Hepatocyte (in vitro differentiated cells): Measurements from ENCODE around the gene DNAI7. TPM values are rescaled to one million over a fixed set of nuclear protein-coding genes. Genes with fewer than 3 reads are reported as not detected.

Source experiments
- DNase-seq: peaks from one replicate; pipeline ENCODE4 v3.0.0-alpha.2; 2016; ENCODE audit warnings: low spot score
- H2AFZ ChIP-seq: fragments of 200-600 bp; sonication (generic); 2 replicates; pipeline ENCODE4 v1.6.0; 2016; ENCODE audit warnings: antibody characterized with exemption, mild to moderate bottlenecking
- H3K27ac ChIP-seq: fragments of 200-600 bp; sonication (generic); 2 replicates; pipeline ENCODE4 v1.5.1; 2016; ENCODE audit warnings: mild to moderate bottlenecking
- H3K27me3 ChIP-seq: fragments of 200-600 bp; sonication (generic); 2 replicates; pipeline ENCODE4 v1.6.1; 2016
- H3K36me3 ChIP-seq: fragments of 200-600 bp; sonication (generic); replicated peaks from 2 replicates; pipeline ENCODE4 v1.5.1; 2016; ENCODE audit warnings: low read depth; ENCODE audit not compliant: insufficient read depth
- H3K4me1 ChIP-seq: fragments of 200-600 bp; sonication (generic); 2 replicates; pipeline ENCODE4 v1.5.1; 2016; ENCODE audit warnings: mild to moderate bottlenecking, moderate library complexity; ENCODE audit not compliant: insufficient read depth
- H3K4me2 ChIP-seq: fragments of 200-600 bp; sonication (generic); 2 replicates; pipeline ENCODE4 v1.6.0; 2016
- H3K4me3 ChIP-seq: fragments of 200-600 bp; sonication (generic); 2 replicates; pipeline ENCODE4 v1.5.1; 2016; ENCODE audit warnings: mild to moderate bottlenecking
- H3K79me2 ChIP-seq: fragments of 200-600 bp; sonication (generic); 2 replicates; pipeline ENCODE4 v1.6.0; 2017; ENCODE audit warnings: mild to moderate bottlenecking
- H3K9me2 ChIP-seq: fragments of 200-600 bp; sonication (generic); replicated peaks from 2 replicates; pipeline ENCODE4 v1.6.0; 2017; ENCODE audit warnings: mild to moderate bottlenecking; ENCODE audit not compliant: insufficient read depth
- H3K9me3 ChIP-seq: fragments of 200-600 bp; sonication (generic); 2 replicates; pipeline ENCODE4 v1.5.1; 2016; ENCODE audit warnings: low read depth, mild to moderate bottlenecking
- H4K20me1 ChIP-seq: fragments of 200-600 bp; sonication (generic); 2 replicates; pipeline ENCODE4 v1.6.0; 2016; ENCODE audit warnings: mild to moderate bottlenecking; ENCODE audit not compliant: insufficient read depth, poor library complexity, severe bottlenecking
- EZH2 ChIP-seq: fragments of 200-600 bp; sonication (generic); IDR thresholded peaks from 2 replicates; pipeline ENCODE4 v1.6.1; 2016; ENCODE audit warnings: antibody characterized with exemption, mild to moderate bottlenecking, borderline replicate concordance
- EZH2phosphoT487 ChIP-seq: fragments of 200-600 bp; sonication (generic); IDR thresholded peaks from one replicate; pipeline ENCODE4 v1.6.1; 2018; ENCODE audit warnings: antibody characterized with exemption, mild to moderate bottlenecking, low read depth, moderate library complexity; ENCODE audit not compliant: unreplicated experiment, severe bottlenecking
- WGBS: methylation state at CpG from one replicate; pipeline ENCODE4 v1.1.6; 2016; ENCODE audit warnings: low lambda C conversion rate; ENCODE audit errors: missing lambda C conversion rate; 5-methylcytosine and 5-hydroxymethylcytosine counted together
- polyA plus RNA-seq: library from polyadenylated mRNA; unstranded; fragments of >200 nt; fragmentation: Nextera tagmentation; extraction: Ambion mirVana; gene quantifications from 2 replicates; pipeline ENCODE4 v1.2.1, GENCODE V29; 2016
- total RNA-seq: library from RNA; depleted of rRNA; stranded (reverse); fragments of >200 nt; gene quantifications from 2 replicates; pipeline ENCODE4 v1.2.3, GENCODE V29; 2014
- TF ChIP-seq, protein P1 (sequence below): fragments of 200-600 bp; sonication (generic); IDR thresholded peaks from 2 replicates; pipeline ENCODE4 v1.5.1; 2016; ENCODE audit warnings: antibody characterized with exemption, mild to moderate bottlenecking; ENCODE audit not compliant: poor library complexity

The DNAI7 gene
- total and polyA plus RNA-seq, 2 experiments from 2014 or later, result not detected

DNA sequence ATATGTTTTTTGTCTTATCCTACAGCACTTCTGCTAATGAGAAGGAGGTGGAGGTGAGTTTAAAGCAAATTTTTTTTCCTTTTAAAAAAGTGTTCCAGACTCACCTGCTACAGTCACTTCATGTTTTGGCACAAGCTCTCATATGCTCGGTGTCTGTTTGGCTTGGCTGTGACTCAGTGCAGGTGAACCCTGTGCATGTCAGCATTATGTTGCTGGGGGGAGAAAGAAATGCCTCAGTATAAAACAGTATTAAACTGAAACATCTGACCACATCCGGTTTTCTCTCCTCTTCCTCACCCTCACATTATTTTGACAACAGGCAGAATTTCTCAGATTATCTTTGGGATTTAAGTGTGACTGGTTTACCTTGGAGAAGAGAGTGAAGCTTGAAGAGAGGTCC, 105.2 kb downstream of the DNAI7 start:
- H3K9me2 ChIP-seq, result no peaks in the 10 kb centered on the region
- no peak overlapping the region for H2AFZ ChIP-seq
- WGBS, result 87% methylated on average over 2 of the region's 2 CpGs
- H3K79me2 ChIP-seq, result no peaks in the 10 kb centered on the region
- no peak for DNase-seq
- TF ChIP-seq EZH2phosphoT487 (no peak), EZH2 (no peak)
- TF ChIP-seq, protein P1, sequence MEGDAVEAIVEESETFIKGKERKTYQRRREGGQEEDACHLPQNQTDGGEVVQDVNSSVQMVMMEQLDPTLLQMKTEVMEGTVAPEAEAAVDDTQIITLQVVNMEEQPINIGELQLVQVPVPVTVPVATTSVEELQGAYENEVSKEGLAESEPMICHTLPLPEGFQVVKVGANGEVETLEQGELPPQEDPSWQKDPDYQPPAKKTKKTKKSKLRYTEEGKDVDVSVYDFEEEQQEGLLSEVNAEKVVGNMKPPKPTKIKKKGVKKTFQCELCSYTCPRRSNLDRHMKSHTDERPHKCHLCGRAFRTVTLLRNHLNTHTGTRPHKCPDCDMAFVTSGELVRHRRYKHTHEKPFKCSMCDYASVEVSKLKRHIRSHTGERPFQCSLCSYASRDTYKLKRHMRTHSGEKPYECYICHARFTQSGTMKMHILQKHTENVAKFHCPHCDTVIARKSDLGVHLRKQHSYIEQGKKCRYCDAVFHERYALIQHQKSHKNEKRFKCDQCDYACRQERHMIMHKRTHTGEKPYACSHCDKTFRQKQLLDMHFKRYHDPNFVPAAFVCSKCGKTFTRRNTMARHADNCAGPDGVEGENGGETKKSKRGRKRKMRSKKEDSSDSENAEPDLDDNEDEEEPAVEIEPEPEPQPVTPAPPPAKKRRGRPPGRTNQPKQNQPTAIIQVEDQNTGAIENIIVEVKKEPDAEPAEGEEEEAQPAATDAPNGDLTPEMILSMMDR, result no peak
- no peak overlapping the region for H3K27ac ChIP-seq
- H3K4me1 ChIP-seq, result no peaks in the 10 kb centered on the region
- no peaks in the 10 kb centered on the region for H3K9me3 ChIP-seq
- no peak overlapping the region for H3K4me2 ChIP-seq
- H3K4me3 ChIP-seq, result no peak overlapping the region
- no peaks in the 10 kb centered on the region for H3K36me3 ChIP-seq
- no peaks in the 10 kb centered on the region for H4K20me1 ChIP-seq
- no peaks in the 10 kb centered on the region for H3K27me3 ChIP-seq

DNA sequence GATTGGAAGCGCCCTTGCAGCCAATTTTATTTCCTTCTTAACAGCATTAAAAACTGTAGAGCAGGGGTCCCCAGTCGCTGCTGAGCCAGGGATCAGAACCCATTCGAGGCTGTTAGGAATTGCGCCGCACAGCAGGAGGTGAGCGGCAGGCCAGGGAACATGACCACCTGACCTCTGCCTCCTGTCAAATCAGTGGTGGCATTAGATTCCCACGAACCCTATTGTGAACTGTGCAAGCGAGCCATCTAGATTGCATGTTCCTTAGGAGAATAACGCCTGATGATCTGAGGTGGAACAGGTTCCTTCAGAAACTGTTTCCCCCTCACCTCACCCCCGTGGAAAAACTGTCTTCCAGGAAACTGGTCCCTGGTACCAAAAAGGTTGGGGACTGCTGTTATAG, 107.4 kb downstream of the DNAI7 start:
- no peaks in the 10 kb centered on the region for H3K27me3 ChIP-seq
- TF ChIP-seq EZH2phosphoT487 (no peak), EZH2 (no peak)
- TF ChIP-seq, protein P1, result no peak
- no peak overlapping the region for H3K27ac ChIP-seq
- no peaks in the 10 kb centered on the region for H3K36me3 ChIP-seq
- no peak overlapping the region for H3K4me2 ChIP-seq
- no peaks in the 10 kb centered on the region for H3K9me2 ChIP-seq
- no peaks in the 10 kb centered on the region for H3K4me1 ChIP-seq
- H3K4me3 ChIP-seq, result no peak overlapping the region
- no peaks in the 10 kb centered on the region for H4K20me1 ChIP-seq
- no peak for DNase-seq
- H3K79me2 ChIP-seq, result no peaks in the 10 kb centered on the region
- WGBS, result 88% methylated on average over 10 of the region's 10 CpGs
- no peak overlapping the region for H2AFZ ChIP-seq
- no peaks in the 10 kb centered on the region for H3K9me3 ChIP-seq

DNA sequence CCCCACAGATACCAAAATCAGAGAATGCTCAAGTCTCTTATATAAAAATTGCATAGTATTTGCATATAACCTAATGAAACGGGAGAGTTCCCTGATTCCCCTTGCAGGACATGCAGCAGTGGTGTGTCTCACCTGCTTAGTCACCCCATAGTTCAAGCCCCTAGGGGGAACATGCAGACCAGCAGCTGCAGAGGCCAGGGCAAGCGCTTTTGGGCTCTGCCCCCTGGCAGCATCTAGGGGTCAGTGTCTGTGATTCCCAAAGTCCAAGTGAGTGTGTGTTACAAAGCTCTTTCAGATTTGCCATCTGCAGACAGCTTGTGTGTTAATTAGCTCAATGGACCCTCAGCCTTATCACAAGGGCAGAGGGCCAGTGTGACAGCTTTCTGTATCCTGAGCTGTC, 110.1 kb downstream of the DNAI7 start:
- WGBS, result 85% methylated on average over 2 of the region's 2 CpGs
- Histone ChIP-seq H3K79me2 (no peaks in the 10 kb centered on the region), H3K27me3 (no peaks in the 10 kb centered on the region), H3K27ac (no peak overlapping the region), H3K9me3 (no peaks in the 10 kb centered on the region), H4K20me1 (no peaks in the 10 kb centered on the region), H2AFZ (no peak overlapping the region), H3K4me3 (no peak overlapping the region), H3K36me3 (no peaks in the 10 kb centered on the region), H3K4me1 (no peaks in the 10 kb centered on the region), H3K9me2 (no peaks in the 10 kb centered on the region), H3K4me2 (no peak overlapping the region)
- no peak for DNase-seq
- no peak for TF ChIP-seq EZH2phosphoT487
- TF ChIP-seq, protein P1, result no peak
- TF ChIP-seq EZH2, result no peak

DNA sequence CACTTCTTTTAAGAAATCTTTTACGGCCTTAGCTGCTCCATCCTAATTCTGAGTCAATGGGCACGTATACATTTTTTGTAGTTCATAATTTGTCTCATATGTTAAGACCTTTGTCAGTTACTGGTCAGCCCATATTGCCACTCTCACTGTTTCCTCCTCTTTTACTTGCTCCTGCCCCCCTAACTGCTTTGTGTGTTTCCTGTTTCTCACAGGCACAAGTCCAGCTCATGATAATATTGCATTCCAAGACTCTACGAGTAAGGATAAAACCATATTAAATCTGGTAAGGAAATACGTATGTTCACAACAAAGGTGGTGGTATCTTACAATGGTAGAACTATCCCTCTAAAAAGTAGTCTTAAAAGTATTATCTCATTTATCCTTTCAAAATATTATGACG, 111.7 kb downstream of the DNAI7 start:
- H3K9me3 ChIP-seq, result no peaks in the 10 kb centered on the region
- no peak overlapping the region for H3K4me3 ChIP-seq
- no peak overlapping the region for H3K4me2 ChIP-seq
- 64% methylated on average over 5 of the region's 5 CpGs for WGBS
- no peak for TF ChIP-seq EZH2
- no peak for TF ChIP-seq EZH2phosphoT487
- TF ChIP-seq, protein P1, result no peak
- DNase-seq, result no peak
- H3K4me1 ChIP-seq, result no peaks in the 10 kb centered on the region
- no peaks in the 10 kb centered on the region for H3K36me3 ChIP-seq
- H3K27me3 ChIP-seq, result no peaks in the 10 kb centered on the region
- H3K79me2 ChIP-seq, result no peaks in the 10 kb centered on the region
- H4K20me1 ChIP-seq, result no peaks in the 10 kb centered on the region
- H3K27ac ChIP-seq, result no peak overlapping the region
- no peaks in the 10 kb centered on the region for H3K9me2 ChIP-seq
- H2AFZ ChIP-seq, result no peak overlapping the region
